Neural crest cell (in vitro differentiated cells): ENCODE measurements around the gene AUTS2. TPM values are rescaled to one million over a fixed set of nuclear protein-coding genes. Genes with fewer than 3 reads are reported as not detected.

ENCODE experiments used
- DNase-seq: peaks from one replicate; pipeline ENCODE4 v3.0.0; 2021; ENCODE audit warnings: low read depth, mixed read lengths, low spot score
- H3K27ac Mint-ChIP-seq: one replicate; pipeline ENCODE4 v1.8.0; 2021; ENCODE audit warnings: mild to moderate bottlenecking, mixed read lengths; ENCODE audit not compliant: unreplicated experiment
- H3K27me3 Mint-ChIP-seq: 2 replicates; pipeline ENCODE4 v1.8.0; 2021; ENCODE audit warnings: low read depth, mild to moderate bottlenecking, mixed read lengths
- H3K36me3 Mint-ChIP-seq: 2 replicates; pipeline ENCODE4 v1.8.0; 2021; ENCODE audit warnings: low read depth, mild to moderate bottlenecking, mixed read lengths
- H3K4me1 Mint-ChIP-seq: 2 replicates; pipeline ENCODE4 v1.8.0; 2021; ENCODE audit warnings: mixed read lengths
- H3K4me3 Mint-ChIP-seq: one replicate; pipeline ENCODE4 v1.8.0; 2021; ENCODE audit warnings: mild to moderate bottlenecking, mixed read lengths
- H3K9me3 Mint-ChIP-seq: 2 replicates; pipeline ENCODE4 v1.8.0; 2021; ENCODE audit warnings: mixed read lengths
- total RNA-seq: library from RNA; stranded (reverse); gene quantifications from 2 replicates; pipeline ENCODE4 v1.2.1, GENCODE V29; 2021
- TF ChIP-seq, protein P1 (sequence below): fragments of 200-600 bp; sonication (generic); conservative IDR thresholded peaks from 2 replicates; pipeline ENCODE4 v1.5.0; 2021; ENCODE audit warnings: antibody characterized with exemption, mild to moderate bottlenecking

The AUTS2 gene
- total RNA-seq, 1 donor from 2014 or later: 152 TPM

DNA sequence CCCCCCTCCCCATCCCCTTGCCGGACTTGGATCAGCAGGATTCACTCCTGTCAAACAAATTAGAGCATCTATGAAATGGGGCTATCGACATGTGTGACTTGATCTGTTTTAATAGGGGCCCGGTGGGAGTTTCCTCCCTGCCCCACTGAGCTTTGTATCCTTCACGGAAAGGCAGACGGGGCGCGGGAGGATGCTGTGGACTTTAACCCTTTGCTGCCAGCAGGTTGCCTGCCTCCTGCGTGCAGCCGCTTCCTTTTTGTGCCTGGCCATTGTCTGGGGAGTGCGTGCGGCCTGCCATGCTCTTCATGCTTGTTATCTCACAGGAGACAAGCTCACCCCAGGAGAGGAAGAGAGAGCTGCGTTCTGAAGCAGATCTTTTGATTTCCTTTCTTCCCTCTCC lies 1020.9 kb downstream of the AUTS2 start:
- DNase-seq: no peak
- Mint-ChIP-seq H3K4me1 (peaks cover 50% of the 10 kb centered on the region), H3K27ac (no peak overlapping the region), H3K4me3 (peak overlapping the region; percentile 47), H3K27me3 (peaks cover 33% of the 10 kb centered on the region), H3K9me3 (no peaks in the 10 kb centered on the region), H3K36me3 (peaks cover 3% of the 10 kb centered on the region)
- TF ChIP-seq, protein P1, sequence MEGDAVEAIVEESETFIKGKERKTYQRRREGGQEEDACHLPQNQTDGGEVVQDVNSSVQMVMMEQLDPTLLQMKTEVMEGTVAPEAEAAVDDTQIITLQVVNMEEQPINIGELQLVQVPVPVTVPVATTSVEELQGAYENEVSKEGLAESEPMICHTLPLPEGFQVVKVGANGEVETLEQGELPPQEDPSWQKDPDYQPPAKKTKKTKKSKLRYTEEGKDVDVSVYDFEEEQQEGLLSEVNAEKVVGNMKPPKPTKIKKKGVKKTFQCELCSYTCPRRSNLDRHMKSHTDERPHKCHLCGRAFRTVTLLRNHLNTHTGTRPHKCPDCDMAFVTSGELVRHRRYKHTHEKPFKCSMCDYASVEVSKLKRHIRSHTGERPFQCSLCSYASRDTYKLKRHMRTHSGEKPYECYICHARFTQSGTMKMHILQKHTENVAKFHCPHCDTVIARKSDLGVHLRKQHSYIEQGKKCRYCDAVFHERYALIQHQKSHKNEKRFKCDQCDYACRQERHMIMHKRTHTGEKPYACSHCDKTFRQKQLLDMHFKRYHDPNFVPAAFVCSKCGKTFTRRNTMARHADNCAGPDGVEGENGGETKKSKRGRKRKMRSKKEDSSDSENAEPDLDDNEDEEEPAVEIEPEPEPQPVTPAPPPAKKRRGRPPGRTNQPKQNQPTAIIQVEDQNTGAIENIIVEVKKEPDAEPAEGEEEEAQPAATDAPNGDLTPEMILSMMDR: no peak

DNA sequence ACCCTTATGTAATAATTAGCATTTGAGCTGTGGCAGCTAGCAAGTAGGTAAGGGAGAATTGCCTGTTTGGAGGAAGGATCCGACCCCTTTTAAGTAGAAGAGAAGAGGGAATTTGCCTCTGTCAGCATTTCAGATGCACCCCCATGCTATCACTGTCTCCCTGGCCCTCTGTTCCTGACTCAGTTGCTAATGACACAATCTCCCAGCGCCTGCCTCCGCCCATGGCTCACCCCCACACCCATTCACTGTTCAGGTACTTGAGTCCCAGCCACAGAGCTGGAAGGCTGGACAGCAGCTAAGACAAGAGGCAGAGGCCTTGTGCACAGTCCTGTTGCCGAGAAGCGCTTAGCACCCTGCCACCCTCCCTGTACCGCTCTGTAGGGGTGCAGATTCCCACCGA lies 1021.4 kb downstream of the AUTS2 start:
- peaks cover 45% of the 10 kb centered on the region for H3K4me1 Mint-ChIP-seq
- H3K4me3 Mint-ChIP-seq: no peak overlapping the region
- peaks cover 3% of the 10 kb centered on the region for H3K36me3 Mint-ChIP-seq
- no peaks in the 10 kb centered on the region for H3K9me3 Mint-ChIP-seq
- no peak for DNase-seq
- TF ChIP-seq, protein P1: no peak
- peak overlapping the region; percentile 51 for H3K27ac Mint-ChIP-seq
- H3K27me3 Mint-ChIP-seq: peaks cover 33% of the 10 kb centered on the region

- H3K27ac Mint-ChIP-seq: no peak overlapping the region
- no peak overlapping the region for H3K4me3 Mint-ChIP-seq
- TF ChIP-seq, protein P1: no peak
- peaks cover 39% of the 10 kb centered on the region for H3K4me1 Mint-ChIP-seq
- peaks cover 3% of the 10 kb centered on the region for H3K36me3 Mint-ChIP-seq
- no peak for DNase-seq
- H3K27me3 Mint-ChIP-seq: peaks cover 33% of the 10 kb centered on the region
- H3K9me3 Mint-ChIP-seq: no peaks in the 10 kb centered on the region
These were observed 1022.2 kb downstream of the AUTS2 start for GRCh38 chr7:70620333-70621055.

GRCh38 chr7:70621954-70622600 lies 1023.8 kb downstream of the AUTS2 start:
- DNase-seq: no peak
- no peak overlapping the region for H3K27ac Mint-ChIP-seq
- peaks cover 32% of the 10 kb centered on the region for H3K4me1 Mint-ChIP-seq
- TF ChIP-seq, protein P1: no peak
- peaks cover 27% of the 10 kb centered on the region for H3K27me3 Mint-ChIP-seq
- no peak overlapping the region for H3K4me3 Mint-ChIP-seq
- no peaks in the 10 kb centered on the region for H3K36me3 Mint-ChIP-seq
- no peaks in the 10 kb centered on the region for H3K9me3 Mint-ChIP-seq

GRCh38 chr7:70622936-70623335 lies 1024.7 kb downstream of the AUTS2 start:
- H3K4me3 Mint-ChIP-seq: no peak overlapping the region
- peaks cover 24% of the 10 kb centered on the region for H3K27me3 Mint-ChIP-seq
- no peaks in the 10 kb centered on the region for H3K9me3 Mint-ChIP-seq
- TF ChIP-seq, protein P1: no peak
- no peaks in the 10 kb centered on the region for H3K36me3 Mint-ChIP-seq
- no peak overlapping the region for H3K27ac Mint-ChIP-seq
- H3K4me1 Mint-ChIP-seq: peaks cover 28% of the 10 kb centered on the region
- DNase-seq: no peak
